GM18520 (cell line): Measurements from ENCODE around the gene THEMIS.

Experiments used
- ATAC-seq: cut with Tn5 transposase; IDR thresholded peaks from one replicate; pipeline ENCODE4 v1.9.1; 2021; ENCODE audit not compliant: unreplicated experiment

THEMIS gene

DNA sequence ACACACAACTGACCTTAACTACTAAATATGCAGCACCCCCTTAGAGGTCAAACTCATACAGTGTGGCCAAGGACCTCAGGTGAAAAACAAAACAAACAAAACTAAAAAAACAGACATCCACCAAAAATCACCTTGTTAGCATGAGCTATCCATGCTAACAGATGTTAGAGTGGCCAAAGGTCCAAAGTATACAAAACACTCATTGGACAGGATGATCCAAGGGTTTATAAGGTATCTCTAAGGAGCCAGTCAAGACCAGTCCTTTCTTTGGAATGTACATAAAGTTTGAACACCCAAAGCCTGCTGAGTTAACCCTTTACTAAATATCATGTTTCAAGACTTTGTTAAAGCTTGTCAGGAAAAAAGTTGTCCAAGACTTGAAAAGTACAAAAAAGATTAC is 35.8 kb downstream of the THEMIS start:
- ATAC-seq, result no peak

DNA sequence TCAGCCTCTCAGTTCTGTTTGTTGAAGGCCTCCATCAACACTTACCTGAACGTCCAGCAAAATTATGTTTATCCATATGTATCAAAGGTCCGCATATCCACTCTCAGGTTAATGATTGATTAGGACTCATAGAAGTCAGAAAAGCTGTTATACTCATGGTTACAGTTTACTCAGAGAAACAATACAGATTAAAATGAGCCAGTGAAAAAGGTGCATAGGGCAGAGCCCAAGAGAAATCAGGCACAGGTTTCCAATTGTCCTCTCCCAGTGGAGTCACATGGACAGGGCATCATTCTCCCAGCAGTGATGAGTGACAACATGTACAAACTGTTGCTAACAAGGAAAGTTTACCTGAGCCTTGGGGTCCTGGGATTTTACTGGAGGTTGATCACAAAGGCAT is 36.2 kb downstream of the THEMIS start:
- no peak for ATAC-seq

DNA sequence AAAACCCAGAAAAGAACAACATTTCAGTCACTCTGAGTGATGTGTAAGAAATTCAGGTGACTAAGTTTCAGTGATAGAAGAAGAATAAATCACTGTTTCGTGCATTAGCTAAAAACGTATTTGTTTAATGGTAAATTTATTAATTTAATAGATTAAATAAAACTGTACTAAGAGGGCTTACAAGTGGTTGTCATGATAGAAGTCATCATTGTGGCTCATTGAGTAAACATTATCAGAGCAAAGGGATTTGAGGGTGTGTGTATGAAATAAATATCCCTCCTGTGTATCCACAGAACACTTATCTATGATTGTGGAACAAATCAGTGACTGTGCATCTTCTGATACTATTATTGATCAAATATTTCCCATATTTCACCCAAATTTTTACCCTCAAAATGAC is 40.1 kb downstream of the THEMIS start:
- ATAC-seq, result no peak

- ATAC-seq, result no peak
Observed at GRCh38 chr6:127859956-127860355, 40.9 kb downstream of the THEMIS start.

- no peak for ATAC-seq
Observed at GRCh38 chr6:127858727-127859391, 42.0 kb downstream of the THEMIS start.

DNA sequence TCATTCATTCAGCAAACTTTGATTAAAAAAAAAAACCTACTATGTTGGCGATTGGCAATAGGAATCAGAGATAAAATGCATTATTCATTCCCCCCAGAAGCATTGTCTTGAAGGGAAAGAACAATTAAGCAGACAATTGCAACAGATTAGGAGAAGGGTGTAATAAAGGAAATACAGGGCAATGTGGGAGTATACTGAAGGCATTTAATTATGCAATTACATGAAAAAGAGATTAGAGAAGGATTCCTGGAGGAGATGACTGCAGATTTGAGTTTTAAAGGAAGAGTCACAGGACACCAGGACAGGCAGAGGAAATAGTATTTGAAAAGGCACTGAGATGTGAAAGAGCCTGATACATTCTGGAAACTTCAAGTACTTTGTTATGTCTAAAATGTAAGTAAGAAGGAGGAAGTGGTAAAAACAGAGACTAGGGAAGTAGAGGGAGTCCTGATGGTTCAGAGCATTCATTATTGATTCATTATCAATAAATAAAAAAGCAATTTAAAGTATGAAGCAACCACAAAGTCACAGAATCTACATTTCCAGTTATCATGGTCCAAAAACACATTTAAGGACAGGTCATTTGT is 43.7 kb downstream of the THEMIS start:
- ATAC-seq, result no peak

GRCh38 chr6:127855542-127856159 is 45.2 kb downstream of the THEMIS start:
- no peak for ATAC-seq

- ATAC-seq, result no peak
Observed at GRCh38 chr6:127854009-127854408, 46.8 kb downstream of the THEMIS start.

DNA sequence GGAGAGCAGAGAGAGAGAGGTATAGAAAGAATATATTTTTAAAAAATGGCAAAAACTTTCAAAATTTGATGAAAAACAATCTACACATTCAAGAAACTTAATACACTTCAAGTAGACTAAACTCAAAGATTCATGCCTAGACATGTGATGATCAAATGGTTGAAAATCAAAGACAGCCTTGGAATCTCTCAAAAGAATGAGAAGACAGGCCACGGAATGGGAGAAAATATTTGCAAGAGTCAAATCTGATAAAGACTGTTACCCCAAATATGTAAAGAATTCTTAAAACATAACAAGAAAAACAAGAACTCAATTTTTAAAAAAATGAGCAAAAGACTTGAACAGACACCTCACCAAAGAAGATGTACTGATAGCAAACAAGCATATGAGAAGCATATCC is 49.7 kb downstream of the THEMIS start:
- no peak for ATAC-seq

GRCh38 chr6:127845242-127845641 is 55.6 kb downstream of the THEMIS start:
- no peak for ATAC-seq

GRCh38 chr6:127844529-127844928 is 56.3 kb downstream of the THEMIS start:
- no peak for ATAC-seq

GRCh38 chr6:127843582-127843981 is 57.3 kb downstream of the THEMIS start:
- ATAC-seq, result no peak

- no peak for ATAC-seq
Observed at GRCh38 chr6:127842562-127842961, 58.3 kb downstream of the THEMIS start.

GRCh38 chr6:127841811-127842210 is 59.0 kb downstream of the THEMIS start:
- no peak for ATAC-seq

DNA sequence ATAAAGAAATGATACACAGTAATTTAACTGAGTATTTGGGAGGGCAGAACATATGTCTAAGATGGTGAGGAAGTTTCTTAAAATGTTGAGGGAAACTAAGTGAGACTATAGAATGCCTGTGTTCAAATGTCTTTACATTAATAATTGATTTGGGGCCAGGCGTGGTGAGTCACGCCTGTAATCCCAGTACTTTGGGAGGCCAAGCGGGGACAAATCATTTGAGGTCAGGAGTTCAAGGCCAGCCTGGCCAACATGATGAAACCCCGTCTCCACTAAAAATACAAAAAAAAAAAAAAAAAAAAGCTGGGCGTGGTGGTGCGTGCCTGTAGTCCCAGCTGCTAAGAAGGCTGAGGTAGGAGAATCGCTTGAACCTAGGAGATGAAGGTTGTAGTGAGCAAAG is 66.7 kb downstream of the THEMIS start:
- no peak for ATAC-seq

DNA sequence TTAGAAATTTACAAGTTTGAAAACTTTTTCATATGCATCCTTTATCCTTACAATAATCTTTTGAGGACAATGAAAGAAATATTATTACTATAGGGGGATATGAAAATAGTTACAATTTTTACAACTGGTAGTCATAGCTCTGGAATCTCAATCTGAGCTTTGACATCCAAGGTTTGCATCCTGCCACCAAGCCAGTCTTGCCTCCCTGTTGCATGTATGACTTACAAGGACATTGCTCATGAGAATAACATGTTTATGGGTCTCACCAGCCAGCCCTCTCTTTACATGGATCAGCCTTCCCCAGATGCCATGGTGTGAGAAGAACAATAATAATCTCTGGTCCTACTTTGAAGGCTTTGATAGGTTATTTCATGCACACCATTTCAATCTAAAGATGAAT is 67.5 kb downstream of the THEMIS start:
- ATAC-seq, result no peak

DNA sequence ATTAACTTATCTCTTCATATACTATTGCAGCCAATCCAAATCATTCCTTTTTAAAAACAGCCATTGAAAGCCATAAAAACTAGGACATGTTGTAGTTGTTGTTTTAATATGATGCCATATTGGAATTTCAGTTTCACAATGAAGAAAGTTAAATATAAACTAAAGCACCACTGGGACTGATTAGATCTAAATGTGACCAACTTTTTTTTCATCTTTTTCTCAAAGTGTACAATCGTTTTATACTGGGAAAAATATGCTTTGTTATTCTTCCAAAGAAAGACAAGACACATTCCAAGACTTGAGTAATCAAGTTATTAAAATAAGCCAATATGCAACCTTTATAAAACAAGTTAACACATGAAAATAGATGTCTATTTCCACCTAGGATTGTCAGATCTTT is 68.5 kb downstream of the THEMIS start:
- ATAC-seq, result no peak

DNA sequence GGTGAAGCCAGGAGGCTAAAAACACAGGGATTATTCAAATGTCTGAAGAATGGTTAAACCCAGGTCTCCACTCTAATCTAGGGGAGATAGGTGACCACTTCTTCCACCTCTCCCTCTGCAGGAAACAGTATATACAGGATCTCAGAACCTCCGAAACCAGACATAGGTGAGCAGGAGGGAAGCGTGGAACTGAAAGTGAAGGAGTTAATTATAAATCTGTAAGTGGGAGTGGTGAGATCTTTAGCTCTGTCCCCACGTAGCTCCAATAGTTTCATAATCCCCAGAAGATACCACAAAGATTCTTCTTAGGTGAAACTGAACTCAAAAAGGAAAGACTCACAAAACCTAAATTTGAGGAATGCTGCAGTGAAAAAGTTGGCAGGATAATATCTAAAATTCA is 76.8 kb downstream of the THEMIS start:
- no peak for ATAC-seq

DNA sequence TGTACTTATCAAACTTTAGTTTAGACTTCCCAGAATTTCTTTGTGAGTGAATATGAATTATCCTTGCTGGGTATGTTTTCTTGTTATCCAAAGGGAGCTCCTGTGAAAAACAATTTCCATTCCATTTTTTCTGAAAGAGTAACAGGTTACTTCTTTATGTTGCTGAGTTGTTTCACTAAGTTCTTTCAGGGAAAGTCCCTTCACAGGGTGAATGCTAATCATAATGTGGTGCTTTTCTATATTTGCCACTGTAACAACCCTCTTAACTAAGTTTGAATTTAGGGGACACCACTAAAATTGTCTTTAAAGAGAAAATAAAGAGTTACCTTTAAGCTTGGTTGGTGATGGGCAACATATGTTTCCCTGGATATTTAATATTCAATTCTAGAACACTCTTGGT is 79.4 kb downstream of the THEMIS start:
- no peak for ATAC-seq

GRCh38 chr6:127818149-127818548 is 82.7 kb downstream of the THEMIS start:
- no peak for ATAC-seq

DNA sequence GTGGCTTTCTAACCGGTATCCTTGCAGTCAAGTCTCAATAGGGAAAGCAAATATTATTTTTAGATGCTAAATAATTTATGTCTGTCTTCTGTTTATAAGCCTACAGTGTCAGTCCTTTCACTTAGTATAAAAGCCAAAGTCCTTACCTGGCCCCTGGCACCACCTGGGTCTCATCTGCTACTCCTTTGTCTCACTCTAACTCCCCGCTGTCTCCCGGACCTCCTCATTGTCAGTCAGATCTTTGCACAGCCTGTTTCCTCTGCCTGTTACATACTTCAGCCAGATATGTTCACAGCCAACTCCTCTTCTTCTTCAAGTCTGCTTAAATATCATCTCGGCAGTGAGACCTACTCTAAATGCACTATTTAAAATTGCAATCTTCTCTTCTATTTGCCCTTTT is 84.2 kb downstream of the THEMIS start:
- no peak for ATAC-seq

DNA sequence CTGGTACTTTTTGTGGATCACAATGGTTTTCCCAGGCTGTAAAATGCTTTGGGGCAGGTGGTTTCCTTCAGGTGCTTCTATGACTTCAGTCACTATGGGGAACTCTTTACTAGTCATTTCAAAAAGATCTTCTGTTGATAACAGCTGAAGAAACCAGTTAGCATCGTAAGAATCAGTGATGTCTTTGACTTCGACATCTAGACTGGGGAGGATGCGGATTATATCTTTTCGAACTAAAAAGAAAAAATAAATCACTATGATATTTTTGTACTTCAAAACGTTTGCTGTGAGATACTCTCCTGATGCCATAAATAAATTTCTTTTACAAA is 87.2 kb downstream of the THEMIS start:
- no peak for ATAC-seq
